Medulla oblongata (tissue), 1 donor: Measurements from ENCODE around the gene TUT7.
A peak's percentile ranks its signal among the peaks of the same experiment; 100 is the strongest.
"Not testable (repeated sequence)": the region's sequence is repeated elsewhere in the genome, so short reads cannot be mapped to it uniquely, and the experiment has no call there.

Experiments
- DNase-seq: peaks from one replicate; pipeline ENCODE4 v3.0.0-alpha.2; 2015; ENCODE audit errors: extremely low spot score

The TUT7 gene

DNA sequence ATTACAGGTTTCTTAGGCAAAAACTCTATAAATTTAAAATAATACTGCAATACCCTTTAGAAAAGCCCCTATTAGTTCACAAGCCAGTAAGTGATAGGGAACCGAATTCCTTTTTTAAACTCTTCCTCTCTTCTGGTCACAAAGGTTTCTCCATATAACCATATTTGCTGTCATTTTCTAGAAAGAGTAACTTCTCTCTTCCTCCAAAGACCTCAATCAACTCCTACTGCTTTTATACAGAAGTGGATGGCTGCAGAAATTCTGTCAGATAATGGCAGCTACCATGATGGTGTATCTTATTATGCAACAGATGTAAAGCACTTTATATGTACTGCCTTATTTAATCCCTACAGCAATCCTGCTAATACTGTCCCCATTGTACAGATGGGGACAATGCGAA, 6.2 kb downstream of the TUT7 start:
- no peak for DNase-seq

GRCh38 chr9:86344818-86345217, 9.4 kb downstream of the TUT7 start:
- DNase-seq = no peak

GRCh38 chr9:86342269-86342668, 11.9 kb downstream of the TUT7 start:
- no peak for DNase-seq

- DNase-seq = no peak
Measured at GRCh38 chr9:86341007-86341491, 13.2 kb downstream of the TUT7 start.

- no peak for DNase-seq
Measured at GRCh38 chr9:86340356-86341006, 13.7 kb downstream of the TUT7 start.

GRCh38 chr9:86337469-86338108, 16.6 kb downstream of the TUT7 start:
- no peak for DNase-seq

- DNase-seq = no peak
Measured at GRCh38 chr9:86336058-86336457, 18.2 kb downstream of the TUT7 start.

DNA sequence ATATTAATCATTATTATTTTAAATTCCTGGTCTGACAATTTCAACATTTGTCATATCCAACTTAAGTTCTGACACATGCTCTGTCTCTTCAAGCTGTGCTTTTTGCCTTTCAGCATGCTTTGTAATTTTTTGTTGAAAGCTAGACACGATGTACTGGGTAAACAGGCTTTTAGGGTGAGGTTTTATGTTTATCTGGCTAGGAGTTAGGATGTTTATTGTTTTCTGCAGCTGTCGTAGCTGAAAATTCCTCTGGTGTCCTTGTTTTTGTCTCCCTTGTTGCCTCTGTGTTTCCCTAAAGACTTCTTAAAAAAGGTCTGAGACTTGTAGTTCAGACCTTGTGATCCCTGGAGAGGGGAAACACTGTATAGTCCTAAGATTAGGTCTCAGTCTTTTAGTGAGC, 20.6 kb downstream of the TUT7 start:
- DNase-seq = no peak

DNA sequence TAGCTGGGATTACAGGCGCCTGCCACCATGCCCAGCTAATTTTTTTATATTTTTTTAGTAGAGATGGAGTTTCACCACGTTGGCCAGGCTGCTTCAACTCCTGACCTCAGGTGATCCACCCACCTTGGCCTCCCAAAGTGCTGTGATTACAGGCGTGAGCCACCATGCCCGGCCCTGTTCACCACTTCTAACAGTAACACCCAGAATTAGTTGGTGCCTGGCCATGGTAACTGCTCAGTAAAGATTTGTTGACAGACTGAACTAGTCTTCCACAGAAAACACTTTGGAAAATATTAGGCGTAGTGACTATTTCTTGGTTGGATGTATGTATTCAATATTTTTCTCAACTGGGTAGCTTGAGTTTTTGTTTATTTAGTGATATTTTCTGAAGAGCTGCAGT, 24.0 kb downstream of the TUT7 start:
- DNase-seq = no peak

DNA sequence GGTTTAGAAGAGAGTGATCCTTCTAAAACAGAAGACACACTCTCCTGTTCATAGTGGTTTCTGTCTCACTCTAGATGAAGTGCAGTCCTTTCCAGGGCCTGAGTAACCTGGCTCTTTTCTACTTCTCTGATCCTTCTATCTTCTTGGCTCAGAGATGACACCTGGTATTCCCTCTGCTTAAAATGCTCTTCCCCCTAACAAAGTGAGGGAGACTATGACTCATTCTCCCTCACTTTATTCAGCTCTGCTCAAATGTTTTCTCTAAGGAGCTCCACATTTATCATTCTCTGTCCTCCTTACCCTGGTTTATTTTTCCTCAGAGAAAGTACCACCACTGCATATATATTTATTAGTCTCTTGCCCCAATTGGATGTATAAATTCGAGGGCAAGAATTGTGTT, 24.6 kb downstream of the TUT7 start:
- DNase-seq = no peak

DNA sequence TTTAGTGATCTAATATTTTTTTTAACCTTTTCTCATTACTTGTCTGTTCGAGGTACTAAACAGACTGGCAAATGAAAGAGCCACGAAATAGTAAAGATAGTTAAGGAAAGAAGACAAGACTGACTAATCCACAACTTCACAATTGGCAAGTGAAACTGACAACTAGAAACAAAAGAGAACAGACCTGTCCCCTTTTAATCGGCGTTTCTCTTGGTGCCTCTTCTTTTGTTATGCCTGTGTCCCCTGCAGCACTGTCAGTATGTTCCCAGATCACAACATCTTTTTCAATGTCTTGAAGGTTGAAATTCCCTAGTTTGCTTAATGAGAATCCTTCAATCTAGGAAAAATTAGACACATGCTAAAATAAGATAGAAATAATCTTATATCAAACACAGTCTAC, 26.1 kb downstream of the TUT7 start:
- no peak for DNase-seq

- peak; percentile 77 for DNase-seq
Measured at GRCh38 chr9:86326536-86326935, 27.7 kb downstream of the TUT7 start.

GRCh38 chr9:86324901-86325300, 29.3 kb downstream of the TUT7 start:
- DNase-seq = no peak

DNA sequence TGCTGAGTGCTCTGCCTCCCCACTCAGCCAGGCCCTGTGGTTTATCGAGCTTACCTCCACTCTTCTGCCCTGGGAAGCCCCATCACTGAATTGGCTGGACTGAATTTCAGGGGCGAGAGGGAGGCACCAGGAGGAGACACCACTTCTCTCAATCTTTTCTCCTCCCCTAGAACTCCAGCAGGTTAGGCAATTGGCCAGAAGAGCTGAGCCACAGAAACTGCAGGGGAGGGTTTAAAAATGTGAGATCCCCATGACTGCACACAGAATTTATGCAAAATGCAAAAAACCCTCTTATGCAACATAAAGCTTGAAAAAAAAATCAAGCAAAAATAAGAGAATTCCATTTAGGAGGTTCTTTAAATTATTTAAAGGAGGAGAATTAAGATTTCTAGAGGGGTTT, 29.9 kb downstream of the TUT7 start:
- no peak for DNase-seq

DNA sequence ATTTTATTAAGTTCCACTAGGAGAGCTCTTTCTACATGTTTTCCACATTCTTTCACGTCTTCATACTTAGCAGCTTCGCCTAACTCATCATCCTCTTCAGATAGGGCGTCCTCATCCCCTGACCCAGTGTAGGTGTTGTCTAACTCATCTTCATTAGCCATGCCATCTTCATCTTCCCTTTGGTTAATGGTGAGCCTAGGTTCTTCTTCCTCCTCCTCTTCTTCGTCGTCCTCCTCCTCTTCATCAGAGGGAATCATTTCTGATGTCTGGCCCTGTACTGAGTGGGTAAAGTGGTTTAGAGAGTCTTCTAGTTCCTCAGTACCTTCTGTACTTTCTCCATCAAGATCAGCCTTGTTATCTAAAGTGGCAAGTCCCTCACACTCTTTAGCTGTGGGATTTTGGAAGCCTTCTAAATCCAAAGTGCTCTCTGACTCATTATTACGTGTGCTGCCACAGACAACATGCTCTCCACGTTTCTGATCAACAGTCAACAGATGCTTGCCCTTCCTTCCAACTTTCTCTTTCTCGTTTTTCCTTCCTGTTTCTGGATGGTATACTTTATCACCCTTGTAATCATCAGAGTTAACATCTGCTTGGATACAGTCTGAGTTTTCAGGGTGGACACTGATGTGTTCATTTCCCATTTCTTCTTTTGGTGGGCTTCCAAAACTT, 31.1 kb downstream of the TUT7 start:
- DNase-seq = no peak

GRCh38 chr9:86321373-86321772, 32.8 kb downstream of the TUT7 start:
- no peak for DNase-seq

DNA sequence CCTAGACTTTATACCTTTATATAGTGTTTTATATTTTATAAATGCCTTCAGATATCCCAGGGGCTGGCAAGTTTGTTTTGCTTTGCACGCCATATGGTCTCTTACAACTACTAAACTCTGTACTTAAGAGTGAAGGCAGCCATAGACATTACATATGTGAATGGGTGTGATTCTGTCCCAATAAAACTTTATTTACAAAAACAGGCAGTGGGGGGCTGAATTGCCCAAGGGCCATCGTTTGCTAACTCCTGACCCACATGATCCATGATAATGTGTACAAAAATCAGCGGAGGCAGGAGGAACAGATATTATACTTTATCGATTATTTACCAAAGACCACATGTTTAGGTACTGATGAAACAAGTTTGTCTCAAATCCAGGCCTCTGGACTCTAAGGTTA, 36.0 kb downstream of the TUT7 start:
- DNase-seq = no peak

DNA sequence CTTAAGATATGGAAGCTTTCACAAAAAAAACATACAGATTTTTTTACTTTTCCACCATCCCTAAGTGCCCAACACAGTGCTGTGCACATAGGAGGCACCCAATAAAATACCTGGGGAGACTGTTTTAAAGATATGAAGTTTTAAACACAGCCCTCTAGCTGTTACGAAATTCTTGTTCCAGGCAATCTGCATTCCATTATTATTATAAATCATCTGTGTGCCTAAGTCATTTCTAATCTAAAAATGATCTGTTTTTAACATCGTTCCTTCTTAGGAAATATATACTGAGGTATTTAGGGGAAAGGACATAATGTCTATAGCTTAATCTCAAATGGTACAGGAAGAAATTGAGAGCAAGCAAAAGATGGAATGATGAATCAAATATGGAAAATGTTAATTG, 39.1 kb downstream of the TUT7 start:
- DNase-seq = no peak

- DNase-seq = not testable (repeated sequence)
Measured at GRCh38 chr9:86312959-86313358, 41.3 kb downstream of the TUT7 start.

GRCh38 chr9:86308687-86309086, 45.5 kb downstream of the TUT7 start:
- no peak for DNase-seq

DNA sequence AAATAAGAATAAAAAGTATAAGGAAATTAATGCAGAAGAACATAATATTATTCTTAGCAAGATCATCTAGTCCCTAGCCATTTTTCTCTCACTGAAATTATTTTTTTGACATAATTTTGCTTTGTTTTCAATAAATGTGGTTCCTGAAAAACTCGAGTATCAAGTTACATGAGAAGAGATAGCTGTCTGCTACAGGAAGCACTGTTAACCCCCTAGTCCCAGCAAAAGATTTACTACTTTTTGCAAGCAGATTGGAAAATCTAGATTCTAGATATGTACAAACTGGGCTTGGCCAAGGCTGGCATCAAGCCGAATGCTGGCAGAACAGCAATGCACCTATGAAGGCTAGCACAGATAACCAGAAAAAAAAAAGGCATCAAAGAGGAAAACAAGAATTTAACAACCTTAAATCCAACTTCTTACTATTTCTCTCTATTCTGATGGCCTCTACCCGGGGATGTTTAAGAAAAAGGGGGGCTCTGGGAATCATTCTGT, 49.9 kb downstream of the TUT7 start:
- no peak for DNase-seq

DNA sequence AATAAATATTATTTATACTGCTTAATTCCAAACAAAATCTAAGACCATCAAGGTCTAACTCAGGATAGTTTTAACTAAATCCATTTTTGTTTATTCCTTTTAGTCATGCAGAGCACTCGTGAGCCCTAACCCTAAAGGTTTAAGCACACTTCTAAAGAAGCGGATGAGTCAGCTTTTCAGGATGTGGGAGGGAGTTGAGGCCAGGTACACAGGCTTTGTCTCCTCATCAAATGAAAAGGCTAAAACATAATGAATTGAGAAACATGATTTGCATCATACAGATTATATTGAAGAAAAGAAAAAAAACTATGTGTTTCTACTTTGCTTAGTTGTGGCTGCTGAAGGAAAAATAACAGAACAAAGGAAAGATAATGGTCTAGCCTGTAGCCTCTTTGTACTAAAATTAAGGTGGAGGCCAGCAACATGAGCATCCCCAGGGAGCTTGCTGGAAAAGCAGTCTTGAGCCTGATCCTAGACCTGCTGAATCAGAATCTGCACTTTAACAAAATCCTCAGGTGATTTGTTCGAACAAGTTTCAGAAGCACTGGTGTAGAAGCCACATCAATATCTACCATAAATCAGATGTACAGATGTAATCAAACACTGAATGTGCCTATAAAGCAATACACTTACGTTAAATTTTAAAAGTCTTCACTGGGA, 50.8 kb downstream of the TUT7 start:
- DNase-seq = no peak
